Muscle of arm (tissue), 12 donors: ENCODE data around the gene DYRK2. TPM values are rescaled to one million over a fixed set of nuclear protein-coding genes. Genes with fewer than 3 reads are reported as not detected.
A peak's percentile ranks its signal among the peaks of the same experiment; 100 is the strongest.

Experiments
- DNase-seq: peaks from one replicate; pipeline ENCODE4 v3.0.0-alpha.2; 2013
- polyA plus RNA-seq, 12 donors: library from polyadenylated mRNA; unstranded; fragments of 120-200 nt; gene quantifications; one replicate each; pipeline ENCODE4 v1.2.1, GENCODE V29; 2013; ENCODE audit not compliant: insufficient read length in 12 of 12

DYRK2 gene
- polyA plus RNA-seq, 12 donors, result 44.3 to 100 (median 60.3) TPM; not detected in 1

DNA sequence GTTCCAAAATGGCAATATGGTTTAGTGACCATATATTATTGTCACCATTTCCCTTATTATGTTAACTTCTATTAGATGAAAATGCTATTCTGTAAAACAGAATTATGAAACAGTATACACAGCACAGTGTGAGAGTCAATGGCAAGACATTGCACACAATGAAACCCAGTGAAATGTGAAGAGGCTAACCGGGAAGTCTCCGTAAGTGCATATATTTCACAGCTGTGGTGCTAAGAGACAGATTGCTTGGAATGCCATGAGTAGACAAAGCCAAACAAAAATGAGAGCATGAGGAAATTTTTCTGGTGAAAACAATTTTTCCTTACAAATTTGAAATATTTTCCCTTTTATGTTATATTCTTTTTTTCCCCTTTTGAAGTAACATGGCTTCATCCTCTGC lies 49.4 kb downstream of the DYRK2 start:
- DNase-seq, result no peak

DNA sequence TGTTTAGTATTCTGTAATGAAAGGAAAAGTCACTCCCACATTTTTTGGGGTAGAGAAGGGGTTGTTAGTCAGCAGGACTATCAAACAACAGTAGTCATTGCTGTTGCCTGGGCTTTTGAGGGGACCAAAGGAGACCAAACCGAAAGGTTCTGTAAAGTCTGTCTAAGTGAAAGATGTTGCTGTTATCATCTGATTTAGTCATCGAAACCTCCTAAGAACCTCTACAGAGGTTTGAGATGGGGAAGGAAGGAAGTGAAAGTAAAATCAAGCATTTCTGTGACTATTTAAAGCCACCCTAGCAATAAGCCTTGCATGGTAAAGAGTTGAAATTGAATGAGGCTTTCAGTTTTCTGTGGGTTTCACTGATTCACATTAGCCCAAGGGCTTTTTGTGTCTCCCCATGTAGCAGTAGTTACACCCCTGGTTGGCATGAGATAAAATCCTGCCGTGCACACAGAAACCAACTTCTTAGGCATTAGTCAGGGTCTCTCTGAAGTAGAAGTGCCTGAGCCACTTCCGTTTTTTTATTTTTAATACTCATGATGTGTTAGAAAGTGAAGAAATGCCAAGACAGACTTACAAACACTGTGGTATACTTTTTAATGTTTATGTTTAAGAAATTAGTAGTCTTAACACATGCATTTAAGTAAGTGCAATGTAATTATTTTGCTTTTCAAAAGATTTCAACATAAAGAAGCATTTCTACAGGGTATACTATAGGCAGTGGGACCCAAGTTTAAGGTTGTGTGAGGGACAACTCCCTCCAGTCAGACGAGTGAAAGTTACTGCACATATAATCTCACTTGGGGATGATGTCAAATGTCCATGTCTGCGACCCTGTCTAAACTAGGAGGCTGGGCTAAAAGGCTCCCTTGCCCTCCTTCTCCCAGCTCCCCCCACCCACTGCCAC lies 50.4 kb downstream of the DYRK2 start:
- DNase-seq, result no peak

DNA sequence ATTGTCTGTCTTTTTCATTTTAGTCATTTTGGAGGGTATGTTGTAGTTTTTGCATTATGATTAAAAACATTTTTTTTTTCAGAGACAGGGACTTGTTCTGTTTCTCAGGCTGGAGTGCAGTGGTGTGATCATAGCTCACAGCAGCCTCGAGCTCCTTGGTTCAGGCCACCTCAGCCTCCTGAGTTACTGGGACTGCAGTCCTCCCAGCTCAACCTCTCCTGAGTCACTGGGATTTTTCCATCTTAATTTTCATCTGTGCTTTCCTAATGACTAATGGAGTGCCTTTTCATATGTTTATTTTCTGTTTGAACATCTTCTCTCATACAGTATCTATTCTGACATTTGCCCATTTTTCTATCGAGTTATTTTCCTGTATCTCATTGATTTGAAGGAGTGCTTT lies 52.6 kb downstream of the DYRK2 start:
- DNase-seq, result no peak

DNA sequence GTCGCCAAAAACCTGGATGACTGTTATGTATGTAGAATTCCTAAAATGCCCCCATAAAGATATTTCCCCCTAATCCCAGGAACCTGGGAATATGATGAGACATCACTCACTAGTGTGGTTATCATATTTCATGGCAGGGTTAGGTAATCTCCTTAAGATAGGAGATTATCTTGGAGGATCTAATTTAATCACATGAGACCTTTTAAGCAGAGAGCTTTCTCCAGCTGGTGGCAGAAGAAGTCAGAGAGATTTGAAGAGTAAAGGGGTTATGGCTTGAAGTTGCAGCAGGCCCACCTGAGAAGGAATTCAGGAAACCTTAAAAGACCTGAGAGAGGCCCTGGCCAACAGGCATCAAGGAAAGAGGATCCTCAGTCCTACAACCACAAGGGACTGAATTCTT lies 53.6 kb downstream of the DYRK2 start:
- no peak for DNase-seq

DNA sequence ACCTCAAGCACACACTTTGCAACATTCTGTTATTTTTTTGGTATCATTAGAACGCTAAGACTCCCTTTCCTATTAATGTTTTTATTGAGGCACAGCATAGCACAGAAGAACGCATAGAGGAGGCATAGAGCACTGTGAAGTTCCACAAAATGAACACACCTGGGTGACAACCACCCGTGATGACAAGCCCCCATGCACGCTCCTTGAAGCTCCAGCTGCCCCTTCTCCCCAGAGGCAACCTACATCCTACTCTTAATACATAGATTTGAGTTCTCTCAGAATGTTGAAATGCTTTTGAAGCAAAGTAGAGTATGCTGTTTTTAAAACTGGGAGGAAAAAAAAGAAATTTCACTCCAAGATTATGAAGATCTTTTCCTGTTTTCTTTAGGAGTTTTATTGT lies 55.5 kb downstream of the DYRK2 start:
- DNase-seq, result no peak

DNA sequence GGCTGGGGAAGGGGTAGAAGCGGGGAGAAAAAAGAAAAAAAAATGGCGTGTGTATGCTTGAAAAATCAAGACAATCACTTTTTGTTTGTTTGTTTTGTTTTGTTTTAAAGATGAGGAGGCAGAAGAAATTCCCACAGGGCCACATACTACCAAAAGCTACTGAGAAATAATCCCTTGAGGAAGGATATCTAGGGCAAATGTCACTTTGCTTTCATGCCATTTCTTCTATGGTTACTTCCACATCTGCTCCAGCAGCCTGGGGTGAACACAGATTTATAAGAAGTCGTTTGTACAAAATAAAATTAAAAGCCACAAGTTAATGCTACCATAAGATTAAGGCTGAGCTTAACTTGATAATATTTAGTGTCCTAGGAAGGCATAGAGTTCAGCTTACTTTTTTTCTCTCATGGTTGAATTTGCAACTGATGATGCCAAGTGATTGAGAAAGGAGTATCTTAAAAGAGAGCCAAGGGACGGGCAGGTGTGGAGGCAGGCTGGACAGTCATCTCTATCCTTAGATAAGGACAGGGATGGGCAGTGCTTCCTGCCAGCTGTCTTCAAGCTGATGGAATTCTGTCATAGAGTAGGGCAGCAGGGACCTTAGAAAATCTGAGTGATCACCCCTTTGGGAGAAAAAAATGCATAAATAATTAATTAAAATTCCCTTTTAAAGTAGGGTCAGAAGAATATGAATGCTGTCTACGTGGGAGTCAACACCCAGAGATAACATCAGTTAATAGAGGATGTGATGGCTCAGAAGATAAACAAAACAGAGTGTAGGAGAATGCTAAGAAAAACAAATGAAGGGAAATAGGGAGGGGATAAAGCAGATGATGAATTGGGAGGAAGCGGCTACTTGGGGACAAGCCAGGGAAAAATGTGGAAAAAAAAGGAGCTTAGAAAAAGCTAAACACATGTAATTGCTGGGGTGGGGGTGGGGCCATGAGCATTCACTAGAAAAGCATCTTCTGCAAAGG lies 57.1 kb downstream of the DYRK2 start:
- peak; percentile 36 for DNase-seq

DNA sequence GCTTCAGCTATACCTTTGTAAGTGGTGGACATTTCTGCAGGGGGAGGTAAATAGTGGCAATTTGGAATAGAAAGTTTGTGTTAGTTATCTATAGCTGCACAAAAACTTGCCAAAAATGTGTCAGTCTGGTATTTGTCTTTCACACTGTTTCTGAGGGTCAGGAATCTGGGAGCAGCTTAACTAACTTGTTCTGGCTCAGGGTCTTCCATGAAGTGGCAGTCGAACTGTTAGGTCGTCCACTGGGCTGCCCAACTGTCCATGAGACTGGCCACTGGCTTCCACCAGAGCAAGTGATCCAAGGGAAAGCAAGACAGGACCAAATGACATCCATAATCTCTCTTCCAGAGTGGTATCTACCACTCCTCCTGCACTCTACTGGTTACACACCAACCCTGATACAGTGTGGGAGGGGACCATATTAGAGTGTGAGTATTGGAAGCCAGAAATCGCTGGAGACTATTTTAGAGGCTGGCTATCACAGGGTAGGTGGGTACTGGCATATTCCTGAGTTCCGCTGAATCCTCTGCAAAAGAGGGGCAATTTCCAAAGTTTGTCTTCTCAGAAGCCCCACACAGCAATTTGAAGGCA lies 60.9 kb downstream of the DYRK2 start:
- no peak for DNase-seq

DNA sequence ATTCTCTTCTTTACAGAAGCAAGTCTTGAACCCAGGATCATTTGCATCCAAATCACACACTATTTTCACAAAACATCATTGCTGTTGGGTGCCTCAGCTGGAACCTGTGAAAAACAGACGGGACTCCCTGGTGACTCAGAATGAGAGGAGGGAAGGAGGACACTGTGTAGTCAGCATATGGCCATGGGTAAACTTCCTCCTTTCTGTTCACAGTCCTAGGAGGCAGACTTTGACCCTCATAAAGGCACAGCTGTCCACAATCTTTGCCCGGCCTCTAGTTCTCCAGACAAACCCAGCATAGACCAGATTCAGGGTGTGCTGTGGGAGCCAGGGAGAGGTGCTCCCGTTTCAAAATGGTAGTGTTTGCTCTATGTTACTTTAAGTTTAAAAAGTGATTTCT lies 62.0 kb downstream of the DYRK2 start:
- DNase-seq, result no peak

DNA sequence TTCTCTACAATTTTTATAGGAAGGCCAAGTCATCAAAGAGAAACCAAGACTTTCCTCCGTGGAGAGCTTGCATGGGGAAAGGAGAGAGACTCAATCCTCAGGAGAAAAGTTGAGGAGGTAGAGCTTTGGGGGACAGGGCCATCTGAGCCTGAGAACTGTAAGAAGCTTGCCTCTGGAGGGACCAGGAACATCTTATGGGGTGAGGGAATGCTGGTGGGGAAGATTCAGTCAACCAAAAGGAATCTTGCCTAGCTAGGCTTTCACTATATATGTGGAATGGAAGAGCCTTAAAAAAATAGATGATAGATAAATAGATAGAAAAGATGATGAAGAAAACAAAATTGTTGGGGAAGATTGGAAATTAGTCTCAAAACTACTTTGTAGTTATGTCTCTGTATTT lies 63.5 kb downstream of the DYRK2 start:
- DNase-seq, result no peak

DNA sequence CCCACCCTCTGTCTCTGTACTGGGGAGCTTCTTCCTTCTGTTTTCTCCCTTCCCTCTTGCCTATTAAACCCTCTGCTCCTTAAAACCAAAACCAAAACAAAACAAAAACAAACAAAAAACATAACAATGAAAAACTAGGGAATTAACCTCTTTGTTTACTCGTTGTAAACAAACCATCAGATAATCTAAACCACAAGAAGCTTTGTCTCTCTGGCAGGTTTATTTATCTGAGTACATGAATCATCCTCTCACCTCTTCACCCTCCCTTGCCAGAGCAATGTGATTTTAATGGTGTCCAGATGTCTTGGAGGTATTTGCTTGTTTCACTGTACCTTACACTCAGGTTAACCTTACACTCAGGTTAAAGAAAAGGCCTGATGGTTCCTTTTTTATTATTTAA lies 66.1 kb downstream of the DYRK2 start:
- DNase-seq, result no peak
